Activated T-cell treated with anti-CD3 and anti-CD28 coated beads, Interleukin-2, amount 50 U/mL, for 72 hours (primary cell): Measurements from ENCODE around the gene MID1. TPM values are rescaled to one million over a fixed set of nuclear protein-coding genes. Genes with fewer than 3 reads are reported as not detected.
"Not testable (repeated sequence)": the region's sequence is repeated elsewhere in the genome, so short reads cannot be mapped to it uniquely, and the experiment has no call there.

Experiments used
- ATAC-seq, 2 donors: fragments of 150-1000 bp; cut with Tn5 transposase; replicated peaks in 1 of 2; 2 replicates each; pipeline ENCODE4 v1.10.0; 2021; ENCODE audit warnings: moderate library complexity in 2 of 2, mild to moderate bottlenecking in 1 of 2
- DNase-seq, 2 donors: peaks; one replicate each; pipeline ENCODE4 v3.0.0; 2021 to 2022; ENCODE audit warnings: mixed read lengths in 1 of 2
- H3K27ac Mint-ChIP-seq: one replicate; pipeline ENCODE4 v1.8.0; 2022; ENCODE audit warnings: mild to moderate bottlenecking, moderate library complexity, mixed read lengths
- H3K27me3 Mint-ChIP-seq: one replicate; pipeline ENCODE4 v1.8.0; 2022; ENCODE audit warnings: low read depth, mixed read lengths
- H3K36me3 Mint-ChIP-seq, 2 donors: one replicate each; pipeline ENCODE4 v1.8.0; 2022; ENCODE audit warnings: mixed read lengths in 2 of 2, mild to moderate bottlenecking in 1 of 2; ENCODE audit not compliant: insufficient read depth in 2 of 2
- H3K4me1 Mint-ChIP-seq: one replicate; pipeline ENCODE4 v1.8.0; 2022; ENCODE audit warnings: low read depth, mixed read lengths
- H3K4me3 Mint-ChIP-seq, 2 donors: one replicate each; pipeline ENCODE4 v1.8.0; 2022; ENCODE audit warnings: mild to moderate bottlenecking in 2 of 2, mixed read lengths in 2 of 2, moderate library complexity in 2 of 2
- H3K9me3 Mint-ChIP-seq, 2 donors: one replicate each; pipeline ENCODE4 v1.8.0; 2022; ENCODE audit warnings: mixed read lengths in 2 of 2
- total RNA-seq, 2 donors: library from RNA; stranded (reverse); gene quantifications; one replicate each; pipeline ENCODE4 v1.2.3, GENCODE V29; 2022

Gene MID1
- total RNA-seq, 2 donors from 2014 or later: 0.60 to 1.1 TPM

DNA sequence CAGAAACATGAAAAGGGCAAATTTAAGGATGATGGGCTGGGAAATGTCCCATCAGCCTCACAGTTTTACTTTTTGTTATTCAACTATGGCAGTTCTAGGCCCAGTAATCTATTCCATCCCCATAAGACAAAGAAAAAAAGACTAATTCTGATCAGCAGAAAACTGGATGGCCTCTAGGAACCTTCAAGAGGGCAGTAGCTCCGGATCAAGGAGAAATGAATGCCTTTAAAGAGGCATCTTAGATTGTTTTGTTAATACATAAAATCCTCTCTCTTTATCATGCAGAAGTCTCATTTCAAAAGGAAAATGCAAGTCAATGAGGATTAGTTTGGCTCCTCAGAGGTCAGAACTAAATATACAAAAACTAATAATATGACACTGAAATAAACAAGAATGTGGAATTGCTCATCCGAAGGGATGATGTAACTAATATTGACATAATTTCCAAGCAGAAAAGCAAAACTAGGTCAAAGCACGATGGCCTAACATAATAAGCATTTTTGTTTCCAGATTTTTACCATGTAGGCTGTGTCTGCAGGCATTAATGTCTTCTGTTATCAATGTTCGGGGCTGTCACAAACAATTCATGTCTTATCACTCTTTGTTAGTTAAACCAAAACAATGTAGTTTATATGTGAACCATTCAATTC, 8.8 kb downstream of the MID1 start:
- DNase-seq (no peak), ATAC-seq (no peak)
- H3K4me3 Mint-ChIP-seq: no peak overlapping the region
- no peak overlapping the region for H3K27ac Mint-ChIP-seq
- H3K27me3 Mint-ChIP-seq: peaks cover 33% of the 10 kb centered on the region
- no peaks in the 10 kb centered on the region for H3K4me1 Mint-ChIP-seq
- H3K36me3 Mint-ChIP-seq: no peaks in the 10 kb centered on the region
- no peaks in the 10 kb centered on the region for H3K9me3 Mint-ChIP-seq

GRCh38 chrX:10608099-10608498, 12.3 kb downstream of the MID1 start:
- no peak for ATAC-seq
- H3K36me3 Mint-ChIP-seq: no peaks in the 10 kb centered on the region
- DNase-seq: no peak
- no peak overlapping the region for H3K27ac Mint-ChIP-seq
- no peaks in the 10 kb centered on the region for H3K9me3 Mint-ChIP-seq
- no peaks in the 10 kb centered on the region for H3K4me1 Mint-ChIP-seq
- peaks cover 29% of the 10 kb centered on the region for H3K27me3 Mint-ChIP-seq
- H3K4me3 Mint-ChIP-seq: no peak overlapping the region

DNA sequence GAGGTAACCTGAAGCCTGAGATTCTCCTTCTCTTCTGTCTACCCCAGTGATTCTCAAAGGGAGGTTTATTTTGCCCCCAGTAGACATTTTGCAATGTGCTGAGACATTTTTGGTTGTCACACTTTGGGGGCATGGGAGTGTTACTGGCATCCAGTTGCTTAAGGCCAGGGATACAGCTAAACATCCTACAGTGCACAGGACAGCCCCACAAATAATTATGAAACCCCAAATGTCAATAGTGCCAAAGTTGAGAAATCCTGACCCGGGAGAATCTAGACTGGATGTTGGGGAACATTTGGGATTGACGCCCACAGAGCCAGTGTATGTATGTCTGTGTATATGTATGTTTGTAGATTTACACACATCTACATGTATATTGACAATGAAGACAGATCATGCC, 13.2 kb downstream of the MID1 start:
- no peak overlapping the region for H3K27ac Mint-ChIP-seq
- no peaks in the 10 kb centered on the region for H3K36me3 Mint-ChIP-seq
- no peak for ATAC-seq
- H3K27me3 Mint-ChIP-seq: peaks cover 27% of the 10 kb centered on the region
- H3K9me3 Mint-ChIP-seq: no peaks in the 10 kb centered on the region
- no peak for DNase-seq
- no peaks in the 10 kb centered on the region for H3K4me1 Mint-ChIP-seq
- H3K4me3 Mint-ChIP-seq: no peak overlapping the region

GRCh38 chrX:10603612-10604011, 16.8 kb downstream of the MID1 start:
- ATAC-seq (no peak), DNase-seq (no peak)
- Mint-ChIP-seq H3K4me1 (no peaks in the 10 kb centered on the region), H3K4me3 (no peak overlapping the region), H3K9me3 (no peaks in the 10 kb centered on the region), H3K36me3 (no peaks in the 10 kb centered on the region), H3K27ac (no peak overlapping the region), H3K27me3 (peaks cover 20% of the 10 kb centered on the region)

GRCh38 chrX:10602646-10603045, 17.7 kb downstream of the MID1 start:
- H3K27me3 Mint-ChIP-seq: peaks cover 15% of the 10 kb centered on the region
- no peaks in the 10 kb centered on the region for H3K36me3 Mint-ChIP-seq
- DNase-seq (no peak), ATAC-seq (no peak)
- H3K4me1 Mint-ChIP-seq: no peaks in the 10 kb centered on the region
- no peak overlapping the region for H3K4me3 Mint-ChIP-seq
- H3K9me3 Mint-ChIP-seq: no peaks in the 10 kb centered on the region
- no peak overlapping the region for H3K27ac Mint-ChIP-seq

- Mint-ChIP-seq H3K4me1 (no peaks in the 10 kb centered on the region), H3K9me3 (no peaks in the 10 kb centered on the region), H3K36me3 (no peaks in the 10 kb centered on the region), H3K27me3 (peaks cover 3% of the 10 kb centered on the region), H3K4me3 (no peak overlapping the region), H3K27ac (no peak overlapping the region)
- ATAC-seq: no peak
- DNase-seq: no peak
Observed at GRCh38 chrX:10600479-10600878, 19.9 kb downstream of the MID1 start.

DNA sequence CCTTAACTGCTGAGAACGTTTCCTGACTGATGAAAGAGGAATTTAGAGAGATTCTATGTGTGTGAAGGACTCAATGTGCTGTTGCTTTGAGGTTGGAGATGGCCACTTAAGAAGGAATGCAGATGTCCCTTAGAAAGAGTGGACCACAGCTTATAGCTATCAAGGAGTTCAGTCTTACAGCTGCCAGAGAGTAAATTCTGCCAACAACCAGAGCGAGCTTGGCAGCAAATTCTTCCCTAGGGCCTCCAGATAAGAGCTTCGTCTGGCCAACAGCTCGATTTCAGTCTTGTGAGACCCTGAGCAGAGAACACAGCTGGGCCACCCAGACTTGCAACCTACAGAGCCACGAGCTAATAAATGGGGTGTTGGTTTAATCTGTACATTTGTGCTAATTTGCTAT, 21.8 kb downstream of the MID1 start:
- H3K36me3 Mint-ChIP-seq: no peaks in the 10 kb centered on the region
- ATAC-seq: no peak
- H3K4me3 Mint-ChIP-seq: no peak overlapping the region
- no peak for DNase-seq
- no peaks in the 10 kb centered on the region for H3K27me3 Mint-ChIP-seq
- no peaks in the 10 kb centered on the region for H3K4me1 Mint-ChIP-seq
- no peak overlapping the region for H3K27ac Mint-ChIP-seq
- no peaks in the 10 kb centered on the region for H3K9me3 Mint-ChIP-seq

DNA sequence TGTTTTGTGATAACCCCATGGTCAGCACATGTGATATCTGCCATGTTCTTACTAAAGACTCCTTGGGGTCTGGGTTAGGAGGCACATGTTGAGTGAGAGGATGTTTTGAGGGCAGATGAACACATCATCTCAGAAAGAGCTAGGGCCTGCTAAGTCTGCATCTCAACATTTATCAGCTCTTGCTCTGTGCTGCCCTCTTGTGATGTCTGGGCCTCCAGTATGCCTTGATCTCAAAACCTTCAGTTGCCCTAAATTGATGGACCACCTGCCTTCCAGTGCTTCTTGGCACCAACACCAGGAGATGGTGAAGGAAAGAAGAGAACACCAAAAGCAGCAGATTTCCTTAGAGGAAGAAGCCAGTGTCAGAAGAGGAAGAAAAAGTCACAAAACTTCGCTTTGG, 22.5 kb downstream of the MID1 start:
- no peak for ATAC-seq
- no peaks in the 10 kb centered on the region for H3K9me3 Mint-ChIP-seq

DNA sequence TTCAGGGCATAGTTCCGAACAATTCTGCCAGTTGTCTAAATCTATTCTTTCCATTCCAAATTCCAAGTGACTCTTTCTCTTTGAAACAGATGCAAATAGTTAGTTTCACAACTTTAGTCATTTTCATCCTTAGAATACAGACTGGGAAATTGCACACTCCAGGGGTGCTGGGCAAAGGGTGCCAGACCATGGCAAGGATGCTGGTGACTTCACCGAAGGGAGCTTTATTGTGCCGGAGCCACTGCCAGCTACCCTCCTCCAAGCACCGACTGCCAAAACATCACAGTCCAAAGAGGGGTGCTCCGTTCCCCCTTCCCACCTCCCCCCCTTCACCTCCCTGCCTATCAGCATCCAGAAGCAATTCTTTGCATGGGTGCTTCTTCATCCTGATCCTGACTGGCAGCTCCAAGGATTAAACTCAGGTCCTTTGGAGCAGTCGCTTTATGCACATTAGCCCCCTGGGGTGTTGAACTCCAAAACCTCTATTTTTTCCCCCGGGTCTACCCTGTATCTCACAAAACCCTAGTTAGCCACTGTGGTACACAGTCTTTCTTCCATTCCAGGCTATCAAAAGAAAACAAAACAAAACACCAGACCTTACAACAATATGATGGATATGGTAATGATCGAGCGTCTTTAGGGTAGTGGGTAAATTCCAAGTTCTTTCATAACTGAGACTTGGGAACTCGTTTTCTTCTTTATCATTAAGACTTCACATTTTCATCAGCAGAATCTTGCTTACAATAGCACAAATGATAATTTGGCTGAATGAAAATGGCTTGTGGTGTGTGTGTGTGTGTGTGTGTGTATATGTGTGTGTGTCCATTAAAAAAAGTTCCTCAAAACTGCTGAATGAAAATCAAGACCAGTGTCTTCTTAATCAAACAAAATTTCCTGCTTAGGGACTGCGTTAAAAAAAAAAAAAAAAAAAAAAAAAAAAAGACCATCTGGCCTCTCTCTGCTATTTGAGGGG, 28.7 kb downstream of the MID1 start:
- Mint-ChIP-seq H3K36me3 (no peaks in the 10 kb centered on the region), H3K27ac (no peak overlapping the region), H3K9me3 (peaks cover 0 to 2% of the 10 kb centered on the region in 2 donors), H3K4me1 (no peaks in the 10 kb centered on the region), H3K4me3 (no peak overlapping the region), H3K27me3 (peaks cover 10% of the 10 kb centered on the region)
- ATAC-seq: no peak
- DNase-seq: no peak

More for the DNA sequence above, 22.5 kb downstream of the MID1 start:
- no peak for DNase-seq
- H3K4me1 Mint-ChIP-seq: no peaks in the 10 kb centered on the region
- H3K36me3 Mint-ChIP-seq: no peaks in the 10 kb centered on the region
- no peak overlapping the region for H3K27ac Mint-ChIP-seq
- H3K27me3 Mint-ChIP-seq: no peaks in the 10 kb centered on the region
- no peak overlapping the region for H3K4me3 Mint-ChIP-seq

DNA sequence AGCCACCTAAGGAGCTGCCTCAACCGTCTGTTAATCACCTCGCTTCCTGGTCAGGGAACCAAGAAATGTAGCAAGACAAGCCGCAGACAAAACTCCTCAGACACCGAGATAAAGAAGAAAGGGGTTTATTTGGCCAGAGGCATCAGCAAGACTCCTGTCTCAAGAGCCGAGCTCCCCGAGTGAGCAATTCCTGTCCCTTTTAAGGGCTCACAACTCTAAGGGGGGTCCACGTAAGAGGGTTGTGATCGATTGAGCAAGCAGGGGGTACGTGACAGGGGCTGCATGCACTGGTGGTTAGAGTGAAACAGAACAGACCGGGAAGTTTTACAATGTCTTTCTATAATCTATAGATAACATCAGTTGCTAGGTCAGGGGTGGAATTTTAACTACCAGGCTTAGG, 30.6 kb downstream of the MID1 start:
- H3K36me3 Mint-ChIP-seq, H3K27me3 Mint-ChIP-seq, H3K27ac Mint-ChIP-seq, DNase-seq, H3K4me1 Mint-ChIP-seq, ATAC-seq, H3K4me3 Mint-ChIP-seq, H3K9me3 Mint-ChIP-seq: not testable (repeated sequence)

- ATAC-seq: no peak
- no peak overlapping the region for H3K27ac Mint-ChIP-seq
- peaks cover 0 to 7% of the 10 kb centered on the region in 2 donors for H3K9me3 Mint-ChIP-seq
- no peak for DNase-seq
- H3K27me3 Mint-ChIP-seq: peaks cover 10% of the 10 kb centered on the region
- H3K4me3 Mint-ChIP-seq: no peak overlapping the region
- H3K36me3 Mint-ChIP-seq: no peaks in the 10 kb centered on the region
- no peaks in the 10 kb centered on the region for H3K4me1 Mint-ChIP-seq
Observed at GRCh38 chrX:10589098-10589497, 31.3 kb downstream of the MID1 start.

GRCh38 chrX:10584882-10585281, 35.5 kb downstream of the MID1 start:
- DNase-seq, H3K4me1 Mint-ChIP-seq: not testable (repeated sequence)

DNA sequence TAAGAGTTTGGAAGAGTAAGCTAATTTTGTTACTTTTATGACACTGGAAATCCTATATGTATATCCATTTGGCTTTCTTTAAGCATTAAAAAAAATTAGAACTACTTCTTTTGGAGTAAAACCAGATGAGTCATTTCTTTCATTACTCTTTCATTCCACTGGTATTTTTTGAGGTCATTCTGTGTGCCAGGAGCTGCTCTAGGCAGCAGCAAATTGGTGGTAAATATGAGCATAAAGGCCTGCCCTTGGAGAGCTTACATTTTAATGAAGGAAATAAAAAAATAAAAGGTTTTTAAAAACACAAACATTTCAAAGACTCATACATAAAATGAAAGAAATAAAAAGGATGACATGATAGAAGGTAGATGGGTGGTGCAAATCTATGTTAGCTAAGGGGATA, 37.4 kb downstream of the MID1 start:
- Mint-ChIP-seq H3K4me3 (no peak overlapping the region), H3K27ac (no peak overlapping the region), H3K36me3 (no peaks in the 10 kb centered on the region), H3K9me3 (peaks cover 0 to 5% of the 10 kb centered on the region in 2 donors), H3K27me3 (no peaks in the 10 kb centered on the region), H3K4me1 (no peaks in the 10 kb centered on the region)
- DNase-seq (no peak), ATAC-seq (no peak)

More at GRCh38 chrX:10584882-10585281, 35.5 kb downstream of the MID1 start:
- H3K9me3 Mint-ChIP-seq, H3K27ac Mint-ChIP-seq, ATAC-seq, H3K36me3 Mint-ChIP-seq, H3K27me3 Mint-ChIP-seq, H3K4me3 Mint-ChIP-seq: not testable (repeated sequence)
